Peyer's patch (tissue), 4 donors: Measurements from ENCODE around the gene SUGCT. TPM values are rescaled to one million over a fixed set of nuclear protein-coding genes. Genes with fewer than 3 reads are reported as not detected.
"Not testable (repeated sequence)": the region's sequence is repeated elsewhere in the genome, so short reads cannot be mapped to it uniquely, and the experiment has no call there.

Experiments
- DNase-seq, 3 donors: peaks; one replicate each; pipeline ENCODE4 v3.0.0-alpha.2; 2017 to 2019
- H3K27ac ChIP-seq, 4 donors: fragments of 200-600 bp; sonication (generic); one replicate each; pipeline ENCODE4 v1.5.1; 2016 to 2019
- H3K27me3 ChIP-seq, 2 donors: fragments of 200-600 bp; sonication (generic); one replicate each; pipeline ENCODE4 v1.5.1; 2019
- H3K36me3 ChIP-seq, 3 donors: fragments of 200-600 bp; sonication (generic); one replicate each; pipeline ENCODE4 v1.5.1; 2016 to 2019
- H3K4me1 ChIP-seq, 4 donors: fragments of 200-600 bp; sonication (generic); one replicate each; pipeline ENCODE4 v1.5.1; 2016 to 2019
- H3K4me3 ChIP-seq, 4 donors: fragments of 200-600 bp; sonication (generic); 1 replicate in 3 of 4; 2 replicates in 1 of 4; pipeline ENCODE4 v1.5.1; 2016 to 2019; ENCODE audit warnings: mild to moderate bottlenecking in 1 of 4
- H3K9me3 ChIP-seq, 4 donors: fragments of 200-600 bp; sonication (generic); one replicate each; pipeline ENCODE4 v1.5.1; 2016 to 2019; ENCODE audit warnings: mild to moderate bottlenecking in 1 of 4
- POLR2A ChIP-seq, 2 donors: fragments of 450-650 bp; IDR thresholded peaks; one replicate each; pipeline ENCODE4 v1.5.1; 2017; ENCODE audit warnings: antibody characterized with exemption in 2 of 2, mild to moderate bottlenecking in 2 of 2, moderate library complexity in 2 of 2
- total RNA-seq, 4 donors: library from RNA; depleted of rRNA; stranded (reverse); fragments of >200 nt; gene quantifications; one replicate each; pipeline ENCODE4 v1.1.0, GENCODE V29; 2016
- TF ChIP-seq, protein P1 (sequence below), 6 experiments: fragments of 450-650 bp in 4 of 6; fragments of 200-600 bp in 2 of 6; sonication (generic) in 1 of 6; IDR thresholded peaks; one replicate each; pipeline ENCODE4 v1.5.1; 2017 to 2019; ENCODE audit warnings: antibody characterized with exemption in 6 of 6, mild to moderate bottlenecking in 3 of 6, moderate library complexity in 1 of 6

SUGCT gene
- total RNA-seq, 4 donors from 2014 or later, result 6.4 to 8.9 (median 8.3) TPM; not detected in 1

DNA sequence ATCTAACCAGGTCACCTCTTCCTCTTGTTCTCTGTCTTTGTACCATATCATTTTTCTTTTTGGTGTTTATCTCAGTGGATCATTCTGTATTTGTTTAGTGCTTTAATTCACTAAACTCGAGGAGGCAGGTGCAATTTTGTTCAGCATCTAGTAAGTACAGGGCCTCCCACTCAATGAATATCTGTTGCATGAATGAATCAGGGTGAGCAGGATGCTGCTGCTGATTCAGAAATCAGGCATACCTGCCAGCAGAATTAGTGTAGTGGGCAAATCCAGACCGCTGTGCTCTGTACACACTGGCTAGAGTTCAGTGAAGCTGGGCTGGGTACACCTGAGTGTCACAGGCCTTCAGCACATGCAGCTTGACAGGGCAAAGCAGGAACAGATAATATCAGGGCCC lies 511.9 kb downstream of the SUGCT start:
- H3K27ac ChIP-seq, result no peak overlapping the region
- H3K4me1 ChIP-seq, result no peaks in the 10 kb centered on the region
- TF ChIP-seq, protein P1, sequence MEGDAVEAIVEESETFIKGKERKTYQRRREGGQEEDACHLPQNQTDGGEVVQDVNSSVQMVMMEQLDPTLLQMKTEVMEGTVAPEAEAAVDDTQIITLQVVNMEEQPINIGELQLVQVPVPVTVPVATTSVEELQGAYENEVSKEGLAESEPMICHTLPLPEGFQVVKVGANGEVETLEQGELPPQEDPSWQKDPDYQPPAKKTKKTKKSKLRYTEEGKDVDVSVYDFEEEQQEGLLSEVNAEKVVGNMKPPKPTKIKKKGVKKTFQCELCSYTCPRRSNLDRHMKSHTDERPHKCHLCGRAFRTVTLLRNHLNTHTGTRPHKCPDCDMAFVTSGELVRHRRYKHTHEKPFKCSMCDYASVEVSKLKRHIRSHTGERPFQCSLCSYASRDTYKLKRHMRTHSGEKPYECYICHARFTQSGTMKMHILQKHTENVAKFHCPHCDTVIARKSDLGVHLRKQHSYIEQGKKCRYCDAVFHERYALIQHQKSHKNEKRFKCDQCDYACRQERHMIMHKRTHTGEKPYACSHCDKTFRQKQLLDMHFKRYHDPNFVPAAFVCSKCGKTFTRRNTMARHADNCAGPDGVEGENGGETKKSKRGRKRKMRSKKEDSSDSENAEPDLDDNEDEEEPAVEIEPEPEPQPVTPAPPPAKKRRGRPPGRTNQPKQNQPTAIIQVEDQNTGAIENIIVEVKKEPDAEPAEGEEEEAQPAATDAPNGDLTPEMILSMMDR (IDR thresholded peaks at IDR 0.05), result no peak
- TF ChIP-seq POLR2A (IDR thresholded peaks at IDR 0.05), result no peak
- no peak overlapping the region for H3K4me3 ChIP-seq
- H3K27me3 ChIP-seq, result no peaks in the 10 kb centered on the region
- no peaks in the 10 kb centered on the region for H3K9me3 ChIP-seq
- H3K36me3 ChIP-seq, result no peaks in the 10 kb centered on the region
- no peak for DNase-seq

DNA sequence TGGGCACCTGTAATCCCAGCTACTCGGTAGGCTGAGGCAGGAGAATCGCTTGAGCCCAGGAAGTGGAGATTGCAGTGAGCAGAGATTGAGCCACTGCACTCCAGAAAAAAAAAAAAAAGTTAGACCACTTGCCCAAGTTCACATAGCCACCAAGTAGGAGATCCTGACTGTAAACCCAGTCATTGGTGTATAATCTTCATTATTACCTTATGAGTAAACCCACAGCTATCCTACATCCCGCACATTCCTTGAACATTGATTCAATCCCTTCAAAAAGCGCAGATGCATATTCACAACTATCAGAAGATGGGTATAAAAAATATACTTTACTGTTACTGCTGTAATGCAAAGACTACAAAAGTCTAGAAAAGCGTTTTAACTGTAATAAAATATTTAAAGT lies 512.9 kb downstream of the SUGCT start:
- H3K4me3 ChIP-seq, result no peak overlapping the region
- H3K27ac ChIP-seq, result no peak overlapping the region
- H3K4me1 ChIP-seq, result no peaks in the 10 kb centered on the region
- DNase-seq, result no peak
- H3K36me3 ChIP-seq, result no peaks in the 10 kb centered on the region
- TF ChIP-seq, protein P1 (IDR thresholded peaks at IDR 0.05), result no peak
- TF ChIP-seq POLR2A (IDR thresholded peaks at IDR 0.05), result no peak
- H3K9me3 ChIP-seq, result no peaks in the 10 kb centered on the region
- no peaks in the 10 kb centered on the region for H3K27me3 ChIP-seq

DNA sequence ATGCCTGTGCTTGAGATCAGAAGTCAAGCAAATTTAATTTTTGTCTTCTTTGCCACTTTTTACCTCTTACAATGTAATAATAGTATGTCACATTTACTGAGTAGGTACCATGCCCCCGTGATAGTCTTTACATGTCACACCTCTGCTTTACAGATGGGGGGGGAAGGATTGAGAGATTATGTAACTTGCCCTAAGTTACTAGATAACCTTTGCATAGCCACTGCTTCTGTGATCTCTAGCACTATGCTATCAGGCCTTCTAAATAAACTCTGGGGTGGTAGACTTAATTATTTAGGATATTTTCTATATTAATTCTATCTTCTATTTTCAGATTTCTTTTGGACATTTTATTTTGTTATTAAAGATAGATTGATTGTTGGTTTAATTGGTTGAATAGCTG lies 514.4 kb downstream of the SUGCT start:
- Histone ChIP-seq H3K4me1 (no peaks in the 10 kb centered on the region), H3K36me3 (no peaks in the 10 kb centered on the region), H3K27me3 (no peaks in the 10 kb centered on the region), H3K4me3 (no peak overlapping the region), H3K27ac (no peak overlapping the region), H3K9me3 (no peaks in the 10 kb centered on the region)
- DNase-seq, result no peak
- TF ChIP-seq POLR2A (IDR thresholded peaks at IDR 0.05), result no peak
- TF ChIP-seq, protein P1 (IDR thresholded peaks at IDR 0.05), result no peak

DNA sequence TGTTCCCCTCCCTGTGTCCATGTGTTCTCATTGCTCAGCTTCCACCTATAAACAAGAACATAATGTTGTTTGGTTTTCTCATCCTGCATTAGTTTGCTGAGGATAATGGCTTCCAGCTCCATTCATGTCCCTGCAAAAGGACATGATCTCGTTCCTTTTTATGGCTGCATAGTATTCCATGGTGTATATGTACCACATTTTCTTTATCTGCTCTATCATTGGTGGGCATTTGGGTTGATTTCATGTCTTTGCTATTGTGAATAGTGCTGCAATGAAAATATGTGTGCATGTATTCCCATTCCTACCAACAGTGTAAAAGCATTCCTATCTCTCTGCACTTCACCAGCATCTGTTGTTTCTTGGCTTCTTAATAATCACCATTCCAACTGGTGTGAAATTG lies 516.1 kb downstream of the SUGCT start:
- not testable (repeated sequence) for H3K27me3 ChIP-seq, H3K9me3 ChIP-seq, DNase-seq, H3K36me3 ChIP-seq, H3K4me1 ChIP-seq, H3K27ac ChIP-seq, H3K4me3 ChIP-seq

DNA sequence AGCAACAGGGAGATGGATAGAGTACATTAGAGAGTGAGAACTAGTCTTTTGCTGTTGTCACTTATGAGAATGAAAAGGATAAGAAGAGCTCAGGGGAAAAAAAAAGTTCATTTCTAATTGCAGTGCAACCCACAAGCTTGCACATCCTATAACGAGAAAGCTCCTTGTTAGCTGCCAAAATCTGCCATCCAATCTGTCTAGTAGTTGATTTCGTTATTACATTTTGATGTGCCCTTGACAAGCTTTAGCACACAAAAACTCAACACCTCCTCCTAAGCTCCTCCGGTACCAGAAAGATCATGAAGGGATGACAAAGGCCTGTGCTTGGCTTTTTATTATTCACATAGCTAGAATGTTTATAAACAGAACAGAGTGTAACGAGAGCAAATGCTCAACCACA lies 519.4 kb downstream of the SUGCT start:
- TF ChIP-seq, protein P1 (IDR thresholded peaks at IDR 0.05), result no peak
- no peak for TF ChIP-seq POLR2A (IDR thresholded peaks at IDR 0.05)
- no peaks in the 10 kb centered on the region for H3K27me3 ChIP-seq
- H3K4me1 ChIP-seq, result no peaks in the 10 kb centered on the region
- no peaks in the 10 kb centered on the region for H3K9me3 ChIP-seq
- no peaks in the 10 kb centered on the region for H3K36me3 ChIP-seq
- no peak overlapping the region for H3K4me3 ChIP-seq
- DNase-seq, result no peak
- H3K27ac ChIP-seq, result no peak overlapping the region

DNA sequence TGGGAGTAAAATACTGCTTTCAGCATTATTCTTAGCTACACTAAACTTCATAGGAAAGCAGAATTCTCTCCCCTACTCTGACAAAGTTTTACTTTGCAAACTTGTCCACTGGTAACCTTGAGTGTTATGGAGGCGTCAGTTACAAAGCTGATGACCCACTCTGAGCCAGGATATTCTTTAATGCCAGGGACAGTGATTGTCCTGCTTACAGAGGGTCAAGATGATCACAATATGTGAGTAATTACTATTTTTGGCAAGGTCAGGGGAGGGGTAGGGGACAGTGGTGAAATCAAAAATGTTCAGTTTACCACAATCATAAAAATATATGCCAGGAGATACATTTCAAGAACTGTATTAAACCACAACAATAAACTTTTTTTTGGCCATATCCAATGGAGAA lies 520.6 kb downstream of the SUGCT start:
- Histone ChIP-seq H3K27ac (no peak overlapping the region), H3K9me3 (no peaks in the 10 kb centered on the region), H3K4me1 (no peaks in the 10 kb centered on the region), H3K36me3 (no peaks in the 10 kb centered on the region), H3K4me3 (no peak overlapping the region), H3K27me3 (no peaks in the 10 kb centered on the region)
- DNase-seq, result no peak
- no peak for TF ChIP-seq POLR2A (IDR thresholded peaks at IDR 0.05)
- TF ChIP-seq, protein P1 (IDR thresholded peaks at IDR 0.05), result no peak
